ENCODE measurements around the gene ZFP14. TPM values are rescaled to one million over a fixed set of nuclear protein-coding genes. Genes with fewer than 3 reads are reported as not detected.

ZFP14 gene
- polyA plus RNA-seq (2011; rRNA removed) (5.8 and 7.1 TPM in 2 replicates), polyA plus RNA-seq (2017; fragmentation: RNase III; extraction: RNeasy Plus Mini Kit Qiagen cat#74134 plus additional on column Dnase treatment) (3.3 to 3.8 TPM (median 3.4 TPM) in 3 replicates), polyA minus RNA-seq (2011; rRNA and poly(A)+ RNA removed) (4.6 and 4.7 TPM in 2 replicates)
- polyA plus RNA-seq (2012; cell fraction: cytosol; rRNA removed) = 1.2 and 1.3 TPM in 2 replicates
- polyA plus RNA-seq (2012; cell fraction: nucleus; rRNA removed) = 0.95 and 1.3 TPM in 2 replicates

DNA sequence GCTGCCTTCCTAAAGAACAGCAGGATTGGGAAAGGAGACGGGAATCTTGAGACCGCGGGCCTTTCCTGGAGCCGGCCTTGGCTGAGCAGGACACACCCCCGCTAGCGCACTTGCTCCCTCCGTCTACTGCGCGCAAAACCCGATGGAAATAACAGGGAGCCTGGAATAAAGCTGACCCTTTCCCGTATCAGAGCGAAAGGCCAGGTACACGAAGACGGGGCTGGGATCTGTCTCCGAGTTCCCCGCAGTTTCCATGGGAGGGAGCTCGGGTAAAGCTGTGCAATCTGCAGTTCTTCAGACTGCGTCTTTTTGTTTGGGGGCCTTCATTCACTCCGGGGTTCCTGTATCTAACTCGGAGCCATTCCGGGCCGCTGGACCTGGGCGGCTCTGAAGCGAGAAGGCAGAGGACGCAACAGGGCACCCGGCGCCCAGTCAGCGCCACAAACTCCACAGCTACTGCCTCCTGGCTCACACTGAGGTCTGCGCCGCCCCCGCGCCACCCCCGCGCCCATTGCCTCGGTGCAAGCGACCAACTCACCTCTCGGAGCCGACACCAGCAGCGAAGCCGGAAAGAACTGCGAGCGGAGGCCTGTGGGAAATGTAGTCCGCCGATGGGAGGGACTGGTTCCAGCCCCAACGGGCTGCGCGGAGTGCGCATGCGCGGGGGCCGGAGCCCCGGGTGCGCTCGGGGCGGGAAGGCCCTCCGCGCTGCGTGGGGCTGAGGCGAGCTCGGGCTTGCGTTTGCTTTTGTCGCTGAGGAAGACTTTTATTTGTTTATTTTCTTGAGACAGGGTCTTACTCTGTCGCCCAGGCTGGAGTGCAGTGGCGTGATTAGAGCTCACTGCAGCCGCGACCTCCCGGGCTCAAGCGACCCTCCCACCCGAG is at the start of gene ZFP14:
TSS of gene ZFP14 (minus strand) at position 577 of the 885 bp plus-strand sequence. CDS start 11,309 bp downstream, outside the sequence.
- DNase-seq (ENCODE audit: low read depth in 1 of 2, low spot score in 1 of 2) (peak; percentile 98 to 100), FAIRE-seq (peak; percentile 98), ATAC-seq (peak; percentile 99)
- Histone ChIP-seq H3K27ac (peak within 1 kb of the TSS; percentile 73 to 85), H3K4me3 (peak within 1 kb of the TSS; percentile 61), H3K4me1 (peaks cover 5% of the 10 kb centered on the region; the same call in 2 of the 3 replicates), H3K9me3 (peaks cover 79% of the 10 kb centered on the region), H3K4me2 (peak within 1 kb of the TSS; percentile 94)
- CTCF ChIA-PET = interaction anchor here (0.9 to 3.7 kb wide), 7 partner anchors 10 to 308 kb away, joined by 3 to 14 read pairs (median 4); partner anchors contain the start of genes ZNF260 and ZNF566
- 8% methylated on average over 60 of the region's 69 CpGs for WGBS (ENCODE audit: missing lambda C conversion rate)
- POLR2A ChIA-PET = interaction anchor here (0.6 to 2.3 kb wide), 9 partner anchors 18 to 993 kb away, joined by 3 to 19 read pairs (median 4); partner anchors contain the start of genes ZNF146, ZNF260, ZNF345 and ZNF461
- TF ChIP-seq KDM5A (IDR thresholded peaks at IDR 0.05) (0 out of 2 replicates have a peak, but pooled peaks have one; percentile 34), KDM1A (IDR thresholded peaks at IDR 0.05; ENCODE audit: low read depth) (no peak), ZNF302 (CRISPR knock-in tag; IDR thresholded peaks at IDR 0.05) (no peak), MAFK (IDR thresholded peaks at IDR 0.05; ENCODE audit: partially characterized antibody) (no peak), JUN (IDR thresholded peaks at IDR 0.05) (peak in 1 of 2 experiments; percentile 87; a peak in 3 of 5 replicates), NFE2L2 (conservative IDR thresholded peaks at IDR 0.05; ENCODE audit: low read length) (no peak), HOXA7 (CRISPR knock-in tag; IDR thresholded peaks at IDR 0.05) (no peak), MYC (IDR thresholded peaks at IDR 0.05; ENCODE audit: borderline replicate concordance, low read length) (0 out of 2 replicates have a peak, but pooled peaks have one; percentile 16), CEBPB (IDR thresholded peaks at IDR 0.05) (no peak), FOSL2 (IDR thresholded peaks at IDR 0.05) (no peak), FOSL2 (CRISPR knock-in tag; IDR thresholded peaks at IDR 0.05) (no peak), POLR2A (IDR thresholded peaks at IDR 0.05; ENCODE audit: low read length) (peak; percentile 80), RNF2 (IDR thresholded peaks at IDR 0.05; ENCODE audit: borderline replicate concordance, low read depth) (no peak), ZC3H11A (IDR thresholded peaks at IDR 0.05) (no peak), BHLHE40 (IDR thresholded peaks at IDR 0.05; ENCODE audit: low read depth, low read length) (0 out of 2 replicates have a peak, but pooled peaks have one; percentile 16), HDAC2 (IDR thresholded peaks at IDR 0.05) (no peak), CBX2 (IDR thresholded peaks at IDR 0.05; ENCODE audit: borderline replicate concordance, low read depth) (no peak), FOSB (CRISPR knock-in tag; IDR thresholded peaks at IDR 0.05) (no peak), NPAS2 (CRISPR knock-in tag; IDR thresholded peaks at IDR 0.05; ENCODE audit: borderline replicate concordance) (no peak), CHD2 (IDR thresholded peaks at IDR 0.05; ENCODE audit: low read length, partially characterized antibody) (no peak), TFCP2L1 (CRISPR knock-in tag; IDR thresholded peaks at IDR 0.05) (no peak), EHMT2 (IDR thresholded peaks at IDR 0.05; ENCODE audit: low read depth) (no peak), FOXS1 (CRISPR knock-in tag; IDR thresholded peaks at IDR 0.05) (no peak), MAZ (IDR thresholded peaks at IDR 0.05; ENCODE audit: borderline replicate concordance, low read depth, low read length) (peak; percentile 60; the same call in 1 of the 2 replicates), SMC3 (IDR thresholded peaks at IDR 0.05) (peak; percentile 37; the same call in 2 of the 3 replicates), CHD4 (IDR thresholded peaks at IDR 0.05; ENCODE audit: borderline replicate concordance) (no peak)
- TF ChIP-seq, protein P1, sequence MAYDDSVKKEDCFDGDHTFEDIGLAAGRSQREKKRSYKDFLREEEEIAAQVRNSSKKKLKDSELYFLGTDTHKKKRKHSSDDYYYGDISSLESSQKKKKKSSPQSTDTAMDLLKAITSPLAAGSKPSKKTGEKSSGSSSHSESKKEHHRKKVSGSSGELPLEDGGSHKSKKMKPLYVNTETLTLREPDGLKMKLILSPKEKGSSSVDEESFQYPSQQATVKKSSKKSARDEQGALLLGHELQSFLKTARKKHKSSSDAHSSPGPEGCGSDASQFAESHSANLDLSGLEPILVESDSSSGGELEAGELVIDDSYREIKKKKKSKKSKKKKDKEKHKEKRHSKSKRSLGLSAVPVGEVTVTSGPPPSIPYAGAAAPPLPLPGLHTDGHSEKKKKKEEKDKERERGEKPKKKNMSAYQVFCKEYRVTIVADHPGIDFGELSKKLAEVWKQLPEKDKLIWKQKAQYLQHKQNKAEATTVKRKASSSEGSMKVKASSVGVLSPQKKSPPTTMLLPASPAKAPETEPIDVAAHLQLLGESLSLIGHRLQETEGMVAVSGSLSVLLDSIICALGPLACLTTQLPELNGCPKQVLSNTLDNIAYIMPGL (CRISPR knock-in tag; IDR thresholded peaks at IDR 0.05; ENCODE audit: borderline replicate concordance) = 0 out of 2 replicates have a peak, but pooled peaks have one; percentile 77
- TF ChIP-seq, protein P2, sequence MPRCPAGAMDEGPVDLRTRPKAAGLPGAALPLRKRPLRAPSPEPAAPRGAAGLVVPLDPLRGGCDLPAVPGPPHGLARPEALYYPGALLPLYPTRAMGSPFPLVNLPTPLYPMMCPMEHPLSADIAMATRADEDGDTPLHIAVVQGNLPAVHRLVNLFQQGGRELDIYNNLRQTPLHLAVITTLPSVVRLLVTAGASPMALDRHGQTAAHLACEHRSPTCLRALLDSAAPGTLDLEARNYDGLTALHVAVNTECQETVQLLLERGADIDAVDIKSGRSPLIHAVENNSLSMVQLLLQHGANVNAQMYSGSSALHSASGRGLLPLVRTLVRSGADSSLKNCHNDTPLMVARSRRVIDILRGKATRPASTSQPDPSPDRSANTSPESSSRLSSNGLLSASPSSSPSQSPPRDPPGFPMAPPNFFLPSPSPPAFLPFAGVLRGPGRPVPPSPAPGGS (IDR thresholded peaks at IDR 0.05) = no peak; the same call in 2 of the 3 replicates
- TF ChIP-seq, protein P3, sequence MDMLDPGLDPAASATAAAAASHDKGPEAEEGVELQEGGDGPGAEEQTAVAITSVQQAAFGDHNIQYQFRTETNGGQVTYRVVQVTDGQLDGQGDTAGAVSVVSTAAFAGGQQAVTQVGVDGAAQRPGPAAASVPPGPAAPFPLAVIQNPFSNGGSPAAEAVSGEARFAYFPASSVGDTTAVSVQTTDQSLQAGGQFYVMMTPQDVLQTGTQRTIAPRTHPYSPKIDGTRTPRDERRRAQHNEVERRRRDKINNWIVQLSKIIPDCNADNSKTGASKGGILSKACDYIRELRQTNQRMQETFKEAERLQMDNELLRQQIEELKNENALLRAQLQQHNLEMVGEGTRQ (IDR thresholded peaks at IDR 0.05) = no peak
- TF ChIP-seq, protein P4, sequence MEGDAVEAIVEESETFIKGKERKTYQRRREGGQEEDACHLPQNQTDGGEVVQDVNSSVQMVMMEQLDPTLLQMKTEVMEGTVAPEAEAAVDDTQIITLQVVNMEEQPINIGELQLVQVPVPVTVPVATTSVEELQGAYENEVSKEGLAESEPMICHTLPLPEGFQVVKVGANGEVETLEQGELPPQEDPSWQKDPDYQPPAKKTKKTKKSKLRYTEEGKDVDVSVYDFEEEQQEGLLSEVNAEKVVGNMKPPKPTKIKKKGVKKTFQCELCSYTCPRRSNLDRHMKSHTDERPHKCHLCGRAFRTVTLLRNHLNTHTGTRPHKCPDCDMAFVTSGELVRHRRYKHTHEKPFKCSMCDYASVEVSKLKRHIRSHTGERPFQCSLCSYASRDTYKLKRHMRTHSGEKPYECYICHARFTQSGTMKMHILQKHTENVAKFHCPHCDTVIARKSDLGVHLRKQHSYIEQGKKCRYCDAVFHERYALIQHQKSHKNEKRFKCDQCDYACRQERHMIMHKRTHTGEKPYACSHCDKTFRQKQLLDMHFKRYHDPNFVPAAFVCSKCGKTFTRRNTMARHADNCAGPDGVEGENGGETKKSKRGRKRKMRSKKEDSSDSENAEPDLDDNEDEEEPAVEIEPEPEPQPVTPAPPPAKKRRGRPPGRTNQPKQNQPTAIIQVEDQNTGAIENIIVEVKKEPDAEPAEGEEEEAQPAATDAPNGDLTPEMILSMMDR (IDR thresholded peaks at IDR 0.05) = peak; percentile 34
- TF ChIP-seq, protein P5, sequence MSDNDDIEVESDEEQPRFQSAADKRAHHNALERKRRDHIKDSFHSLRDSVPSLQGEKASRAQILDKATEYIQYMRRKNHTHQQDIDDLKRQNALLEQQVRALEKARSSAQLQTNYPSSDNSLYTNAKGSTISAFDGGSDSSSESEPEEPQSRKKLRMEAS (IDR thresholded peaks at IDR 0.05) = peak; percentile 65; the same call in 1 of the 2 replicates
- TF ChIP-seq, protein P6, sequence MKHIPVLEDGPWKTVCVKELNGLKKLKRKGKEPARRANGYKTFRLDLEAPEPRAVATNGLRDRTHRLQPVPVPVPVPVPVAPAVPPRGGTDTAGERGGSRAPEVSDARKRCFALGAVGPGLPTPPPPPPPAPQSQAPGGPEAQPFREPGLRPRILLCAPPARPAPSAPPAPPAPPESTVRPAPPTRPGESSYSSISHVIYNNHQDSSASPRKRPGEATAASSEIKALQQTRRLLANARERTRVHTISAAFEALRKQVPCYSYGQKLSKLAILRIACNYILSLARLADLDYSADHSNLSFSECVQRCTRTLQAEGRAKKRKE (CRISPR knock-in tag; IDR thresholded peaks at IDR 0.05; ENCODE audit: low read depth) = no peak

All from A549 (cell line).